NCI-H2227 (cell line): ENCODE results near the gene RESP18.
A peak's percentile ranks its signal among the peaks of the same experiment; 100 is the strongest.
"Not testable (repeated sequence)": the region's sequence is repeated elsewhere in the genome, so short reads cannot be mapped to it uniquely, and the experiment has no call there.

Experiments used
- DNase-seq: peaks from one replicate; lab custom pipeline; 2025; ENCODE audit not compliant: unreplicated experiment; lab: John Stamatoyannopoulos, UW

RESP18 gene

DNA sequence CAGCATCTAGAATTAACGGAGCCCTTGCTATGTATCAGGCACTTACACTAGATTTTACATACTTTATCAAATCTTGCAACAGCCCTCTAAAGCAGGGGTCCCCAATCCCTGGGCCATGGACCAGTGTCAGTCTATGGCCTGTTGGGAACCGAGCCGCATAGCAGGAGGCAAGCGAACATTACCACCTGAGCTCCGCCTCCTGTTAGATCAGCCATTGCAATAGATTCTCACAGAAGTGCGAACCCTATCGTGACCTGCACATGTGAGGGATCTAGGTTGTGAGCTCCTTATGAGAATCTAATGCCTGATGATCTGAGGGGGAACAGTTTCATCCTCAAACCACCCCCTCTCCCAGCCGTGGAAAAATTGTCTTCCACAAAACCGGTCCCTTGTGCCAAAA lies 39.9 kb downstream of the RESP18 start:
- no peak for DNase-seq

DNA sequence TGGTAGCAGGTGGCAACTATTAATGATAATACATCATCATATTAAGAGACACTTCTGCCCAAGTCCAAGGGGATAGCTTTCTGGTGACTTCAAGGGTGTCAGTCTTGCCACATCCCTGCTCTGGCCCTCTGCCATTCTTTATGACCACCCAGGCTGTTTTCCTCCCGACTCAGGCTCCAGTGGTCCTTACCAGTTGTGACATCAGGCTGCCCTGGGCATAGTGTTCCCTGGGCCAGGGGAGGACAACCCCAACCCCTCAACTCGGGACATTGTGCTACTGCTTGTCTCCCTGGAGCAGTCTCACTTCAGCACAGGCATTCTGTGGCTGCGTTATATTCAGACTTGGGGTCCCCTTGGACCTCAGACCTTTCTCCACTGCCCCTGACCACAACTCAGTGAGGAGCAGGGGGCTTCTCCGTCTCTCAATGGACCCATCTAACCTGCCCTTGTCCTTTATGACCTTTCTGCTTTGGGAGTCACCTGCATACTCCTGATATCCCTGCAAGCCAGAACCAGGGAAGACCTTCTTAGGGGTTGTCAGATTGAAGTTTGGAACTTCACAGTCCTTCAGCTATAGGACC lies 40.5 kb downstream of the RESP18 start:
- no peak for DNase-seq

DNA sequence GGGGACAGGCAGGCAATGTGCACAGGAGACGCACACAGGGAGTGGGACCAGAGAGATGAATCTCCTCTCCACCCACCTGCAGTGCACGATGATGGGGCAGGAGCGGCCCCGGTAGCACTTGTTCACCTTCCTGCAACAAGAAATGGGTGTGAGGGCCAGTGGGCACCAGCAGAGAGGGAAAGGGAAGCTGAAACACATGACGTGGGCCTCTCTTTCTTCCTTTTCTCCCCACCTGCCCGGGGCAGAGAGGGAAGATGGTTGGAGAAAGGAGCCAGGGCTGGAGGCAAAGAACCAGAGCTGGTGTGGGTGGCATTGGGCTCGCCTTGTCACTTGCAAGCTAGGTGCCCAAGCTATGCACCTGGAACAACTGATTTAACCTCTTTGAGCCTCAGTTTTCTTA lies 41.1 kb downstream of the RESP18 start:
- DNase-seq = no peak

DNA sequence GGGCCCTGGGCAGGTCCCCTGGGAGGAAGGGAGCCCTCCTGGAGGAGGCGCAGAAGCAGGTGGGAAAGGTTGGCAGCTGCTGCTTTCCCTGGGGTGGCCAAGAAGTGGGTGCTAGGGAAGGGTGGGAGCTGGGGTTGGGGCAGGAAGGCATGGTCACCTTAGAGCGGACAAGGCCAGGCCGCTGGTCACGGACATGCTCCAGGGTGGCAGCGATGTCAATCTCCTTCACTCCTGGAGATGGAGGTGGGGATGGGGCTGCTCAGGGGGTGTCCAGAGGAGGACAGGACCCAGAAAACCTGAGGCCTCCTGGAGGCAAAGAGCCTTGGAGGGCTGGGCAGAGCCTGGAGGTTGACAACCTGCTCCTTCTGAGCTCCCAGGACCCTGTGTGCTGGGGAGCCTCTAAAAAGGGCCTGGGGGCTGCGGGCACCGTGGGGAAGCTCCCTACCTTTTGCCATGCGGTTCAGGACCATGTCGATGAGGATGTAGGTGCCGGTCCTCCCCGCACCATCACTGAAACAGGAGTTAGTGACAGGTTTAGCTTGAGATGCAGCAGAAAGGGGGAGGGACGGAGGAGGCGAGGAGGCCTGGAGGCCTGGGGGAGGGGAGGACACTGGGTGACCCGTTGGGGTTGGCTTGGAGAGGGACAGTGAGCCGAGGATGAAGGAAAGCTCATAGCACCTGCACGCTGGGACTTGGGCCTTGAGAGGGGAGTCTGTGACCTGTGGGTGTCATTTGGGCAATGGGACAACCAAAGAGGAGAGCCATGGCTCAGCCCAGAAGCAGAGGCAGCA lies 42.0 kb downstream of the RESP18 start:
- DNase-seq = no peak

DNA sequence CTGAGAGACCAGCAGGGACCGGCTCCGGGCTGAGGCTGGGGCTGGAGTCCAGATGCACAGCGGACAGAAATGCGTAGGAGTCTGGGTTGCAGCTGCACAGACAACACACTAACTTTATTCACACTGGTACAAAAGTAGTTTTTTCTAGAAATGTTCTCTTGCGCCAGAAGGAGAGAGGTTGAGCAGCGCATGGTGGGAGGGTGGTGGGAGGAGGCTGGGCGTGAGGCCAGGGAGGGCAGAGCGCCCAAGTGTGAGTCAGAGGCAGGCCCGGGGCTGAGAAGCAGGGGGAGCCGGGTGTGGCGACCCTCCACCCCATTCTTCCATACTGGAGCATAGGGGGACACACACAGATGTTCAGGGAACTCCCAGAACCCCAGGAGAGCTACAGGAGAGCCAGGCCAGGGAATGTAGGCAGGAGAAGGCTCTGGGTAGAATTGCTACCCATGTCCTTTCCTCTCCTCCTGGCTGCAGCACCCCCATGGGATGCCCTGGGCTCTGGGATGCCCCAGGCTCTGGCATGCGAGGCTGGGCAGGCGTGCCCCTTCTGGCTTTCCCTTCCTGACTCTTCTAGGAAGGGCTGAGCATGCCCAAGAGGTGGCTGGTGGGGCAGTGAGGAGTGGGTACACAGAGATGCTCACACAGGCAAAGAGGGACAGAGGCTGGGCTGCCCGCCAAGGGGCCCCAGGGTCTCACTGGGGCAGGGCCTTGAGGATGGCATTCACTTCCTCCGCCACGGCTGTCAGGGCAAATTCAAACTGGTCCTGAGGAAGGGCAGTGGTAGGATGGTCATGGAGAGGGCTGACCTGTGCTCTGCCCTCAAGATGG lies 42.8 kb downstream of the RESP18 start:
- DNase-seq = no peak

DNA sequence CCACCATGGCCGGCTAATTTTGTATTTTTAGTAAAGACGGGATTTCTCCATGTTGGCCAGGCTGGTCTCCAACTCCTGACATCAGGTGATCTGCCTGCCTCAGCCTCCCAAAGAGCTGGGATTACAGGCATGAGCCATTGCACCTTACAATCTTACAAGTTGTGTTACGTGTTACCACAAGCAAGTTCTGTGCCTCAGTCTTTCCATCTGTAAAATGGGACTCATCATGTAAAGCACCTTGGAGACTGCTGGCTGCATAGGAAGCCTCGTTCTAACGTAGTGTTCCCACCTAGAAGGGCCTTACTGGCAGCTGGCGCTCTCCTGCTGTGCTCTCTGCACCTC lies 43.4 kb downstream of the RESP18 start:
- no peak for DNase-seq

DNA sequence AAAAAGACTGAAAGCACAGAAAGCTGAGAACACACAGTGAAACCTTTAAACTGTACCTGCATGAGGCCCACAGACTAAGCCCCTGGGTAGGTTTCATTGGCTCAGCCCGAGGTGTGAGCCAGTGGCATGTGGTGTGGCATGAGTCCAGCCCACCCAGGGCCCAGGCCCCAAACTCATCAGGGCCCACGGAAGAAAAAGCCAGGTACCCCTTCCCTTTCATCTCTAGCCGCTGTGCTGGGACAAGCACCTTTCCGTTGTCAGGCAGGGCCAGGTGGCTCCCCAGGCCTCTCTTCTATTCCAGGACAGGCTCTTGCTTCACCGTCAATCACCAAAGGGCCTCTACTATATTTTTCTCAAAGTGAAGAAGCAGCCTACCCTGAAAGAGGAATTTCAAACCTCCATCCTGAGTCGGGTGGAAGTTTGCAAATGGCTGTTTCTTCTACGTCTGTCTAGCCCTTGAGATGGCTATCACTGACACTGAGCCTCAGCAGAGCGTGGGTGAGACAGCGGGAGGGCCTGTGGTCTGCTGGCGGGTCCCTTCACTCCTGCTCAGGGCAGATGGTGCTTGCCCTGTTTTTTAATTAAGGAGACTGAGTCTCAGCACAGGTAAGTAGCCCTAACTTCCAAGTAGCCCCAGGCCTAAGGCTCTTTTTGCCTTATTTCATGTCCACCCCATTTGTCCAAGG lies 44.8 kb downstream of the RESP18 start:
- DNase-seq = no peak

DNA sequence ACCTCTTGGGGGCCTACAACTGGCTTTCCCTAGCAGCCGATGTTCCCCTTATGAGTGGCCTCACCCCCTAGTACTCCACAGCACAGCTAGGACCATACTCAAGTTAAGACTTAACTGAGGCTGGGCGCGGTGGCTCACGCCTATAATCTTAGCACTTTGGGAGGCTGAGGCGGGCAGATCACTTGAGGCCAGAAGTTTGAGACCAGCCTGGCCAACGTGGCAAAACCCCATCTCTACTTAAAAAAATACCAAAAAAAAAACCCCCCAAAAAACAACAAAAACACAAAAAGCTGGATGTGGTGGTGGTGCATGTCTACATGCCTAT lies 45.5 kb downstream of the RESP18 start:
- DNase-seq = not testable (repeated sequence)

DNA sequence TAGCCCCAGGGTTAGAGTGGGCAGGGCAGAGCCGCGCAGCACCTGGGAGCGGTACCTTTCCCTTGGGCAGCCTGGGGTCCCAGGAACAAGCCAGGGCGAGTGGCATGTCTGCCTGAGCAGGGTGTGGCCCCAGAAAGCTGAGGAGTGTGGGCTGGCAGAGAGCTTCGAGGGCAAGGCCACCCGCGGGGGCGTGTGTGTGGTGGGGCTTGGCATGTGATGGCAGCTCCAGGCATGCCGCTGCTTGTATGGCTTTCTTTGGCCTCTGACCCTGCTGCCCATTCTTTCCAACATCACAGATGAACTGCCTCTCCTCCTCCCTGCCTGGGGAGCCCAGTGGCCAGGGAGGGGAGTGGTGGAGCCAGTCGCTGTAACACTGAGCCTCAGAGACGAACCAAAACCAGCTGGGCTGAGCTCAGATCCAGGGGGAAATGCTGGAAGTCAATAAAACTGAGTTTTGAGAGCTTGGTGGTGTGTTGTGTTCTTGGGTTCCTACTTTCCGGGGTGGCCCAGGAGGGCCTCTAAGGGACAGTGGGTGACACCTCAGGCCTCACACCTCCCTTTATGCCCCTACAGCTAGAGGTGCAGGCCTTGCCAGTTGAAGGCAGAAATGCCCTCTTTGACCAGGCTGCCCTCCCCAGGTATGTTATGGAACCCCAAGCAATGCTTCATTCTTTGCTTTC lies 46.0 kb downstream of the RESP18 start:
- DNase-seq = peak; percentile 29

DNA sequence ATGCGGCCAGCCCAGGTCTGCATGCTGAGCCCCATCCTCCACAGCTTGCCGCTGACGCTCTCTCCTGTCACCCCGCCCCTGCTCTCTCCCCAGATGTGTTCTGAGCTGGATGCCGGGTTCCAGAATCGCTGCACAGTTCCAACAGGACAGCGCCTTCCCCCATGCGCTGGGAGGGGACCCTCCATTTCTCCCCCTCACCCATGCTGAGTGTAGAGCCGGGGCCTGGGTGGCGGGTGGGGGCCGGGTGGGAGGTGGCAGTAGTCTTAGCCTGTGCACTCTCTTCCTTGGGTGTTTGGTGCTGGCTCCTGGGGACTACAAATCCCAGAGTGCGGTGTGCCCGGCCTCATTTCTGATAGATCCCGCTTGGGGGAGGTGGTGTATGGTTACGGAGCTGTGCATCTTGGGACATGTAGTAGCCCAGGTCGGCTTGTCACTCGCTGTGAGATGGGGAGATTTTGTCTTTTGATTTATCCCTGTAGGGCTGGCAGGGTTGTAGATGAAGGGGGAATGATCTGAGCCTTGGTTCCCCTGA lies 46.6 kb downstream of the RESP18 start:
- peak; percentile 86 for DNase-seq

DNA sequence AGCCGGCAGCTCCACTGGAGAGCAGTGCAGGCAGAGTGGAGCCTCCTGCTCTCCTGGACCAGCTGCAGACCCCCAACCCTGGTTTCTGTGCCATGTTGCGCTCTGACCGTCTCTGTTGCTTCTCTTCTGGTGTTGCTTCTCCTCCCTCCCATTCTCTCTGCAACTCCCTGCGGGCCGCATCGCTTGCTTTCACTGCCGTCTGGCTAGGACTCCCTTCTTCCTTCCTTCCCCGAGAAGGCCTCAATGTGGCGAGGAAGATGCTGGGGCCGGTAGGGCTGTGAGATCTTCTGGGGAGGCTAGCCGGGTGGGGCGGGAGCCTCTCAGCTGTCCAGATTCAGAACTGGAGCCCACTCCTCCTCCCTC lies 47.2 kb downstream of the RESP18 start:
- no peak for DNase-seq

DNA sequence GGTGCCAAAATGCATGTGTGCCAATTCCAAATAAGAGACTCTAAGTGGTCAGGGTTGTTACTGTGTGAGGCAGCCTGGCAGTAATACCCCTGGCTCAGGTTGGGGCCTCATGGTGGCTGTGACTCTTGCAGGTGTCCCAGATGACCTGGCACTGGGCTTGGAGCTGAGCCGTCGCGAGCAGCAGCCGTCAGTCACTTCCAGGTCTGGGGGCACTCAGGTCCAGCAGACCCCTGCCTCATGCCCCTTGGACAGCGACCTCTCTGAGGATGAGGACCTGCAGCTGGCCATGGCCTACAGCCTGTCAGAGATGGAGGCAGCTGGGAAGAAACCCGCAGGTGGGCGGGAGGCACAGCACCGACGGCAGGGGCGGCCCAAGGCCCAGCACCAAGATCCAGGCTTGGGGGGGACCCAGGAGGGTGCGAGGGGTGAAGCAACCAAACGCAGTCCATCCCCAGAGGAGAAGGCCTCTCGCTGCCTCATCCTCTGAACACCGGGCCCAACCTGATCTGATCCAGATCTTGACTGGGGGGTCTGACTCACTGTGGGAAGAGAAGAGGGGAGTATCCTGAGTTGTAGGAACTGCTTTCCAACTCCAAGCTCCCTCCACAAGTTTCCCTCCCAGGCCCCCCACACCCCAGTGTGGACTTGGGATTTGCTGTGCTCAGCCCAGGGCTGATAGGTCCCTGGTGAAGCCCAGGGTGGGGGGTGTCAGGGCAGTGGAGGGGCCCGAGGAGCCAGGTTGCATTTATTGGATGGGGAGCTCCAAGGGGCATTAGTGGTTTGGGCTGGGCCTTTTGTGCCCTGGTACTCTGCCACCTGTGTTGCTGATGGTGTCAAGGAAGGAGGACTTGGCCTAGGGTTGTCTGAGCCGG lies 47.8 kb downstream of the RESP18 start:
- DNase-seq = no peak

DNA sequence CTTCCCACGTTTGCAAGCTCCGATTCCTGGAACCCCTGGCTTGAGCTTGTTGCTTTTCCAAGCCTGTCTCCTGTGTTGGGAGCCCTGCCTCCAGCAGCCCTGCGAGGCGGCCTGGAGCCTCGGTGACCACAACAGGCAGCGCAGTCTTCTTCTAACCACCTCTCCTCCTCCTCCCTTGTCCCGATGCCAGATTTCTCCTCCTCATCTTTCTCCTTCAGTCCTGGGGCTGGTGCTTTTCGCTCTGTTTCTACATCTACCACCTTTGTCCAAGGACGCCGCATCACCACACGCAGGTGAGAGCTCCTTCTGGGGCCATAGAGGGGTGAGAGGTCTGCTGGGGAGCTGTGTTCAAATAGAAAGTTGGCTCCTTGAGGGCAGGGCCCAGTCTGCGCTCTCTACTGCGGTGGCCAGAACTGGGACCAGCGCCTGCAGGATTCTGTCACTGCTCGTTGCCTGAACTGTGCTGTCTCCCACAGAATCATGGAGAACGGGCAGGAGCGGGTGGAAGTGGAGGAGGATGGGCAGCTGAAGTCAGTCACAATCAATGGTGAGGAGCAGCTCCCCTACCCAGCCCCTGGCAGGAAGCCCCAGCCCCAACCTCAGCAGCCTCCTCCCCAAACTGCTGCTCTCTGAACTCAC lies 49.5 kb downstream of the RESP18 start:
- no peak for DNase-seq

DNA sequence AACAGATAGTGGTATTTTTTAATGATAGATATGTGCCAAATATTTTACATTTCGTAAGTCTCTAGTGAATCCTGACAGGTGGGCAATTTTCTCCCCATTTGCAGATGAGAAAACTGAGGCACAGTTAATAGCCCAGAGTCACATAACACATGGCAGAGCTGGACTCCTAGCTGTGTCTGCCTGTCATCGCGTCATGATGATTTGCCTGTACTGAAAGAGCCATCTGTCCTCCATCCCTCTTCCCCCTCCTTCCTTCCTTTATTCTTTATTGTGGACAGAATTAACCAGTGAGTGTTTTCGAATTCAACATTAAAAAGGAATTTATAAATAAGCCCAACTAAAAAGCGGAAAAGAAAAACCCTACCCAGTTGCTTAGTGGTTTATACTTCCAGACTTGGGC lies 50.2 kb downstream of the RESP18 start:
- DNase-seq = no peak

DNA sequence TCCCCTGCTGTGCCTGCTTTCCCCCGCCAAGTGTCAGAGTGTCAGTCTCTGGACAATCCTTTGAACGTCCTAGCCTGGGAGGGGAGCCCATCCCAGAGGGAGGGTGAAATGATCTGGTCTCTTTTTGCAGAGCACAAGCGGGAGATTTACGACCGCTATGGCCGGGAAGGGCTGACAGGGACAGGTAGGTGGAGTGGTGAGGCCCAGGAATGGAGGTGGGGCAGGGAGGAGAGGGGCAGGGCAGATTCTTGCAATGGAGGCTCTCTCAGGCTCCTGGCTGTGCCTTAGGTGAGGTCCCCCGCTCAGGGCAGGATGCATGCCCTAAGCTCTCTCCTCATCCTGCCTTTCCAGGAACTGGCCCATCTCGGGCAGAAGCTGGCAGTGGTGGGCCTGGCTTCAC lies 51.0 kb downstream of the RESP18 start:
- DNase-seq = no peak

DNA sequence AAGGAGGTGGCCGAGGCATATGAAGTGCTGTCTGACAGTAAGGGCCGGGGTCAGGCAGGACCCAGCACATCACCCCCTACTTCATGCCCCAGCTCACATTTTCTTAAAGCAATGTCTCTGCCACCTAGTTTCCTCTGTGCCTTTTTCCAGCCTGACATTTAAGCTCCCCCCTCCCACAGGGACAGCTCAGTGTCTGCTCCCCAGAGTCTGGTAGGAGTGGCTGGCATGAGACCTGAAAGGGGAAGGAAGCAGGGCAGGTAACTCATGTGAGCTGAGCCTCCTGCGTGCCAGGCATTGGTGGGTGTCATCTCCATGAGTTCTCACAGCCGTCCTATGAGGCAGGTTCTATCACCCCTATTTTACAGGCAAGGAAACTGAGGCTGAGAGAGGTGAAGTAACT lies 51.9 kb downstream of the RESP18 start:
- DNase-seq = no peak

DNA sequence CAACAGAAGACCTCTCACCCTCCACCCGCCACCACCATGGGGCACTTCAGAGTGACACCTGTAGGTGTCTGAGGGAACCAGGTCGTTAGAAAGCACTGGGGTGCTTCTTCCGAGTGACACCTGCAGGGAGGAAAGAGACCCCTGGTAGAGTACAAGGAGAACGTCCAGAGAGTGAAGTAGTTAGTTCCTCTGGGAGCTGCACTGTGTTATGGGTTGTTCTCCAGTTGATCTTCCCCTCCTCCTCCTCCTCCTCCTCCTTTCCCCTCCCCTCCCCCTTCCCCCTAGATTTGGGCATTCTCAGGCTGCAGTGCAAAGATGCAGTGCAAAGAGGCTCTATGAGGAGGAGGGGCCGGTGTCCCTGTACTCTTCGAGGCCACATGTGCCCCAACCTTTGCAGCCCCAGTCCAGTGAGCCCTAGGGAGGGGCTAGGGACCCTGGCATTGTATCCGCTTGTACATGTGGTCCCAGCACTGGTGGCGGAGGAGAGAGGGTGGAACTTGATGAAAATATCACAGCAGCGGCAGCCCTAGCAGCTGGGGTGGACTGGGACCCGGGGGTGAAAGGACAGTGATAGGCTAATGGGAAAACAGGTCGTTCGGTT lies 52.5 kb downstream of the RESP18 start:
- DNase-seq = no peak

DNA sequence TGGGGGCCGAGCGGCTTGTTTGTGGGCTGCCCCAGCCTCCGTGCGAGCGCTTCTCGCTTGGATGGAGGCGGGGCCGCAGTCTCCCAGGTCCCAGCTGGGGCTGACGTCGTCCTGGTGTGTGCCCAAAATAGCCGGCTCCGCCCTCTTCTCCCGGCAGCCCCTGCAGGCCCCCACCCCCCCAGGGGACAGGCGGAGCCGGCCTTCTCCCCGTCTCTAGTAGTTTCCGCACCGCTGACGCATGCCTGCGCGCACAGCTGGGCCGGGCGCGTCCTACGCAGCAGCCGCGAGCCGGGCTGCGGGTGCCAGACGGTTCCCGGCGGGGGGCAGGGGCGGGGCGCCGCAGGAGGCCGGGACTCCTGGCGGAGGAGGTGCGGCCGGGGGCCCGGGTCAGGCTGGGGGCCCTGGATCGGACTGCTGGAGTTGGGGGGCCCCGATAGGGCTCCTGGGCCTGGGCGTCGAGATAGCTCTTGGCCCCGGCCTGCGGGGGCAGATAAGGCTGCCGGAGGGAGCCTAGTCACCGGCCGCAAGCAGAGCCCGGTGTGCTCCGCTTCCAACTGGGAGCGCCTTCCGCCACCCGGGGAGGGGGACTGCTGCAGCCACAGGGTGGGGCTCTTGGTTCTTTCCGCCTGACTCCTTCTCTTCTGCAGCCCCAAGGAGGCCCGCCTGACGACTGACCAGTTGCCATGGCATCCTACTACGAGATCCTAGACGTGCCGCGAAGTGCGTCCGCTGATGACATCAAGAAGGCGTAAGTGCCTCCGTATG lies 53.2 kb downstream of the RESP18 start, which contains the start of gene DNAJB2:
TSS of gene DNAJB2 (plus strand) at position 216 of the 765 bp plus-strand sequence. CDS start at position 684, 468 bp downstream.
- DNase-seq = peak; percentile 99
